ENCODE results near the gene PRAME.
"Not testable (repeated sequence)": the region's sequence is repeated elsewhere in the genome, so short reads cannot be mapped to it uniquely, and the experiment has no call there.

PRAME gene

GRCh38 chr22:22512951-22513350 is 46.1 kb downstream of the PRAME start:
- Mint-ChIP-seq H3K9me3 (peaks cover 3 to 8% of the 10 kb centered on the region in 2 donors), H3K27ac (no peak overlapping the region), H3K27me3 (peaks cover 21 to 25% of the 10 kb centered on the region in 2 donors), H3K4me3 (no peak overlapping the region), H3K4me1 (peaks cover 2 to 4% of the 10 kb centered on the region in 2 donors), H3K36me3 (peaks cover 2 to 3% of the 10 kb centered on the region in 2 donors)
- ATAC-seq (replicated peaks) (no peak), DNase-seq (no peak)

GRCh38 chr22:22510833-22511232 is 48.2 kb downstream of the PRAME start:
- H3K9me3 Mint-ChIP-seq; ATAC-seq (replicated peaks); H3K4me3 Mint-ChIP-seq; DNase-seq; H3K27ac Mint-ChIP-seq: not testable (repeated sequence)
- Mint-ChIP-seq H3K36me3 (peaks cover 6 to 11% of the 10 kb centered on the region in 2 donors), H3K27me3 (peaks cover 11 to 13% of the 10 kb centered on the region in 2 donors), H3K4me1 (peaks cover 9 to 11% of the 10 kb centered on the region in 2 donors)

GRCh38 chr22:22509912-22510311 is 49.2 kb downstream of the PRAME start:
- not testable (repeated sequence) for H3K9me3 Mint-ChIP-seq, DNase-seq

GRCh38 chr22:22508274-22509176 is 50.5 kb downstream of the PRAME start, which contains the start of gene ZNF280B:
ZNF280B (minus strand) TSS chr22:22508742; CDS start chr22:22489398, 19,344 bp downstream.
- H3K4me1 Mint-ChIP-seq: peaks cover 9 to 11% of the 10 kb centered on the region in 2 donors
- H3K4me3 Mint-ChIP-seq: peak within 1 kb of the TSS; percentile 80 to 83
- ATAC-seq (replicated peaks): peak; percentile 96 to 98
- H3K36me3 Mint-ChIP-seq: peaks cover 11 to 18% of the 10 kb centered on the region in 2 donors
- peak within 1 kb of the TSS; percentile 63 for H3K27ac Mint-ChIP-seq
- peak; percentile 83 for DNase-seq
- no peaks in the 10 kb centered on the region for H3K27me3 Mint-ChIP-seq
- peaks cover 3 to 8% of the 10 kb centered on the region in 2 donors for H3K9me3 Mint-ChIP-seq

More at GRCh38 chr22:22509912-22510311, 49.2 kb downstream of the PRAME start:
- ATAC-seq (replicated peaks); H3K4me3 Mint-ChIP-seq; H3K27me3 Mint-ChIP-seq; H3K27ac Mint-ChIP-seq: not testable (repeated sequence)
- Mint-ChIP-seq H3K4me1 (peaks cover 9 to 11% of the 10 kb centered on the region in 2 donors), H3K36me3 (peaks cover 8 to 14% of the 10 kb centered on the region in 2 donors)

GRCh38 chr22:22507743-22508273 is 51.3 kb downstream of the PRAME start:
- H3K4me3 Mint-ChIP-seq: peak overlapping the region; percentile 80 to 83
- peaks cover 3 to 8% of the 10 kb centered on the region in 2 donors for H3K9me3 Mint-ChIP-seq
- peaks cover 13 to 18% of the 10 kb centered on the region in 2 donors for H3K36me3 Mint-ChIP-seq
- DNase-seq (no peak), ATAC-seq (replicated peaks) (peak in 1 of 2 donors; percentile 11)
- H3K27ac Mint-ChIP-seq: peak overlapping the region; percentile 63
- no peaks in the 10 kb centered on the region for H3K27me3 Mint-ChIP-seq
- H3K4me1 Mint-ChIP-seq: peaks cover 9 to 11% of the 10 kb centered on the region in 2 donors

GRCh38 chr22:22506736-22507135 is 52.3 kb downstream of the PRAME start:
- ATAC-seq (replicated peaks) (no peak), DNase-seq (no peak)
- Mint-ChIP-seq H3K4me1 (peaks cover 9 to 11% of the 10 kb centered on the region in 2 donors), H3K9me3 (peaks cover 3 to 8% of the 10 kb centered on the region in 2 donors), H3K36me3 (peaks cover 17 to 20% of the 10 kb centered on the region in 2 donors), H3K27me3 (no peaks in the 10 kb centered on the region), H3K4me3 (no peak overlapping the region), H3K27ac (no peak overlapping the region)

- no peak for DNase-seq
- ATAC-seq (replicated peaks): no peak
- H3K27ac Mint-ChIP-seq: no peak overlapping the region
- H3K27me3 Mint-ChIP-seq: no peaks in the 10 kb centered on the region
- H3K9me3 Mint-ChIP-seq: no peaks in the 10 kb centered on the region
- H3K36me3 Mint-ChIP-seq: peaks cover 13 to 16% of the 10 kb centered on the region in 2 donors
- H3K4me3 Mint-ChIP-seq: no peak overlapping the region
- H3K4me1 Mint-ChIP-seq: peaks cover 3 to 12% of the 10 kb centered on the region in 2 donors
Measured at GRCh38 chr22:22498267-22498666, 60.8 kb downstream of the PRAME start.
